K562 (cell line): ENCODE results near the gene G6PD. TPM values are rescaled to one million over a fixed set of nuclear protein-coding genes. Genes with fewer than 3 reads are reported as not detected.
"Not testable (repeated sequence)": the region's sequence is repeated elsewhere in the genome, so short reads cannot be mapped to it uniquely, and the experiment has no call there.

Source experiments
- ATAC-seq: fragments of 200-7000 bp; cut with Tn5 transposase; 3 replicates; pipeline ENCODE4 v1.9.1; 2020; ENCODE audit warnings: moderate library complexity
- BruUV-seq: library from RNA; stranded (reverse); fragments of 400-500 nt; replicated peaks from 2 replicates; lab custom pipeline; 2021; lab: Mats Ljungman, UMichigan
- CTCF ChIA-PET: fragments of 300-600 bp; formaldehyde crosslinking; extraction: SDS; loops from one replicate; lab custom pipeline; 2021; ENCODE audit warnings: low intra/inter-chr PET ratio; lab: Yijun Ruan, JAX
- POLR2A ChIA-PET: fragments of 300-600, 350-650 bp; sonication (Branson Sonifier 250); formaldehyde crosslinking; extraction: SDS; loops from one replicate; lab custom pipeline; 2021; ENCODE audit warnings: antibody characterized with exemption, inconsistent platforms; lab: Yijun Ruan, JAX
- DNase-seq, 4 experiments: peaks; one replicate each; pipeline versions ENCODE4 v3.0.0 to v3.0.0-alpha.2; 2011 to 2018; ENCODE audit warnings: low spot score in 3 of 4, mixed read lengths in 3 of 4; ENCODE audit errors: extremely low read depth in 1 of 4
- FAIRE-seq: peaks from 2 replicates; lab custom pipeline; 2011; peaks lifted over from hg19 to GRCh38; lab: Jason Lieb, UNC
- H2AFZ ChIP-seq: 2 replicates; pipeline ENCODE4 v1.6.0; 2011; ENCODE audit warnings: low read depth, low read length, control low read depth, inconsistent platforms
- H3K27ac ChIP-seq: fragments of 200-600 bp; 3 replicates; pipeline ENCODE4 v1.8.0; 2011; ENCODE audit warnings: low read depth, mild to moderate bottlenecking, control low read depth, inconsistent platforms, low read length, moderate library complexity, mixed read lengths; ENCODE audit errors: extremely low read depth
- H3K27me3 ChIP-seq, 2 experiments: fragments of 300-600 bp in 1 of 2; 2 replicates in 1 of 2; 3 replicates in 1 of 2; pipeline versions ENCODE4 v1.6.0 to v1.8.0; 2011; ENCODE audit warnings: inconsistent platforms in 2 of 2, low read length in 2 of 2, mild to moderate bottlenecking in 1 of 2, mixed read lengths in 1 of 2, moderate library complexity in 1 of 2; ENCODE audit not compliant: control insufficient read depth in 2 of 2, insufficient read depth in 2 of 2
- H3K36me3 ChIP-seq: fragments of 300-600 bp; 3 replicates; pipeline ENCODE4 v1.8.0; 2011; ENCODE audit warnings: mild to moderate bottlenecking, low read length, inconsistent platforms; ENCODE audit not compliant: control insufficient read depth, insufficient read depth
- H3K4me1 ChIP-seq, 2 experiments: fragments of 200-600 bp in 1 of 2; replicated peaks in 1 of 2; 2 replicates in 1 of 2; 3 replicates in 1 of 2; pipeline versions ENCODE4 v1.5.1 to v1.8.0; 2011; ENCODE audit warnings: inconsistent platforms in 2 of 2, low read length in 2 of 2, mild to moderate bottlenecking in 1 of 2, mixed read lengths in 1 of 2, moderate library complexity in 1 of 2; ENCODE audit not compliant: control insufficient read depth in 2 of 2, insufficient read depth in 2 of 2
- H3K4me2 ChIP-seq: 2 replicates; pipeline ENCODE4 v1.6.1; 2011; ENCODE audit warnings: low read length, control low read depth, inconsistent platforms, mixed read lengths; ENCODE audit not compliant: insufficient read depth
- H3K4me3 ChIP-seq: fragments of 200-600 bp; sonication (generic), shearing (Covaris generic); 2 replicates; pipeline ENCODE4 v1.5.1; 2016; ENCODE audit warnings: control low read depth, inconsistent platforms
- H3K79me2 ChIP-seq: fragments of 200-600 bp; 3 replicates; pipeline ENCODE4 v1.8.0; 2011; ENCODE audit warnings: low read length, inconsistent platforms; ENCODE audit not compliant: control insufficient read depth, insufficient read depth
- H3K9ac ChIP-seq, 2 experiments: 2 replicates each; pipeline versions ENCODE4 v1.6.0 to v1.6.1; 2011; ENCODE audit warnings: low read depth in 2 of 2, low read length in 2 of 2, control low read depth in 1 of 2, inconsistent platforms in 1 of 2, mild to moderate bottlenecking in 1 of 2, mixed read lengths in 1 of 2; ENCODE audit not compliant: insufficient read depth in 1 of 2
- H3K9me1 ChIP-seq: one replicate; pipeline ENCODE4 v1.6.0; 2011; ENCODE audit warnings: inconsistent platforms, mild to moderate bottlenecking, low read length, moderate library complexity; ENCODE audit not compliant: control insufficient read depth, insufficient read depth
- H3K9me3 ChIP-seq: replicated peaks from 2 replicates; pipeline ENCODE4 v1.5.1; 2011; ENCODE audit warnings: low read depth, low read length, inconsistent platforms; ENCODE audit not compliant: control insufficient read depth, insufficient read depth
- H4K20me1 ChIP-seq: replicated peaks from 2 replicates; pipeline ENCODE4 v1.6.1; 2011; ENCODE audit warnings: low read length, inconsistent platforms, mixed read lengths; ENCODE audit not compliant: control insufficient read depth, insufficient read depth
- BMI1 ChIP-seq: fragments of 150-350 bp; IDR thresholded peaks from 2 replicates; pipeline ENCODE4 v1.6.1; 2014; ENCODE audit warnings: low read length
- CREB1 ChIP-seq, 2 experiments: sonication (generic) in 1 of 2; formaldehyde crosslinking in 1 of 2; IDR thresholded peaks; 2 replicates each; pipeline versions ENCODE4 v1.6.1 to v1.8.0; 2012 to 2022; ENCODE audit warnings: inconsistent platforms in 1 of 2, mild to moderate bottlenecking in 1 of 2, missing genetic modification reagents in 1 of 2, moderate library complexity in 1 of 2
- DMBX1 ChIP-seq: fragments of 250-450 bp; sonication (Bioruptor Pico); IDR thresholded peaks from 2 replicates; pipeline ENCODE4 v1.8.0; 2022; ENCODE audit warnings: inconsistent platforms, mild to moderate bottlenecking, moderate library complexity, borderline replicate concordance
- FOXM1 ChIP-seq, 2 experiments: fragments of 450-650 bp in 1 of 2; sonication (generic) in 1 of 2; formaldehyde crosslinking in 1 of 2; IDR thresholded peaks; 2 replicates each; pipeline versions ENCODE4 v1.6.1 to v1.9.0; 2017 to 2022; ENCODE audit warnings: low read depth in 2 of 2, mild to moderate bottlenecking in 2 of 2, missing genetic modification reagents in 1 of 2, moderate library complexity in 1 of 2
- MAZ ChIP-seq, 2 experiments: fragments of 450-650 bp in 1 of 2; sonication (generic) in 1 of 2; formaldehyde crosslinking; IDR thresholded peaks in 1 of 2; conservative IDR thresholded peaks in 1 of 2; 2 replicates each; pipeline versions ENCODE4 v1.4.0 to v1.5.0; 2020; ENCODE audit warnings: mild to moderate bottlenecking in 1 of 2, missing genetic modification reagents in 1 of 2
- POLR2B ChIP-seq: fragments of 450-650 bp; IDR thresholded peaks from 2 replicates; pipeline ENCODE4 v1.6.1; 2018; ENCODE audit warnings: low read depth; ENCODE audit not compliant: partially characterized antibody
- PYGO2 ChIP-seq: fragments of 450-650 bp; IDR thresholded peaks from 2 replicates; pipeline ENCODE4 v1.6.1; 2016; ENCODE audit warnings: mild to moderate bottlenecking, missing genetic modification characterization, moderate library complexity, missing compliant biosample characterization
- RAD51 ChIP-seq: fragments of 450-650 bp; IDR thresholded peaks from 2 replicates; pipeline ENCODE4 v1.7.1; 2016; ENCODE audit warnings: low read depth, mild to moderate bottlenecking, borderline replicate concordance
- SUPT5H ChIP-seq: fragments of 450-650 bp; IDR thresholded peaks from 2 replicates; pipeline ENCODE4 v1.6.1; 2016
- ZBTB7A ChIP-seq: IDR thresholded peaks from 2 replicates; pipeline ENCODE4 v1.6.1; 2011; ENCODE audit warnings: low read depth, mild to moderate bottlenecking, low read length, moderate library complexity, borderline replicate concordance; ENCODE audit not compliant: control insufficient read depth
- ZNF445 ChIP-seq: fragments of 250-450 bp; sonication (Bioruptor Pico); IDR thresholded peaks from 2 replicates; pipeline ENCODE4 v1.4.0; 2020; ENCODE audit warnings: low read depth, mild to moderate bottlenecking, moderate library complexity
- WGBS: fragments of 100-300 bp; shearing (Covaris generic); methylation state at CpG from one replicate; pipeline ENCODE4 v1.1.6; 2016; ENCODE audit warnings: low coverage, mixed read lengths; ENCODE audit not compliant: insufficient coverage; ENCODE audit errors: missing lambda C conversion rate; 5-methylcytosine and 5-hydroxymethylcytosine counted together
- in situ Hi-C: fragments of 300-500 bp; cut with MboI; formaldehyde crosslinking; loops from 4 replicates; pipeline ENCODE4 v1.15.0; 2018; ENCODE audit warnings: inconsistent platforms, mixed read lengths
- intact Hi-C: fragments of 100-400 bp; cut with micrococcal nuclease; formaldehyde crosslinking; loops from 2 replicates; pipeline ENCODE4 v1.14.2; 2022
- polyA plus RNA-seq, 8 experiments: library from polyadenylated mRNA; depleted of rRNA in 4 of 8; stranded (reverse) in 5 of 8; unstranded in 3 of 8; fragments of >200 nt; fragmentation: Nextera tagmentation in 2 of 8; fragmentation: Illumina TruSeq in 1 of 8; extraction: Ambion mirVana in 2 of 8; extraction: Trizol in 1 of 8; gene quantifications; 2 replicates each; pipeline versions ENCODE4 v1.2.1 to v1.2.3, GENCODE V29; 2011 to 2014; ENCODE audit warnings: inconsistent platforms in 1 of 8, missing spikeins in 1 of 8
- total RNA-seq, 7 experiments: library from RNA; depleted of rRNA in 6 of 7; stranded (reverse); fragments of >200 nt in 6 of 7; fragmentation: Illumina TruSeq in 2 of 7; extraction: Trizol in 2 of 7; gene quantifications; 2 replicates each; pipeline versions ENCODE4 v1.2.1 to v1.2.3, GENCODE V29; 2011 to 2021; ENCODE audit warnings: low replicate concordance in 1 of 7
- TF ChIP-seq, protein P1 (sequence below): fragments of 450-650 bp; formaldehyde crosslinking; IDR thresholded peaks from 2 replicates; pipeline ENCODE4 v1.4.0; 2020; ENCODE audit warnings: mild to moderate bottlenecking

Gene G6PD
- total and polyA plus RNA-seq, 9 of the 15 experiments (the other 6 are each of a cell fraction or from before 2014, with no cell fraction given), result 2.9 to 222 (median 66.4) TPM

DNA sequence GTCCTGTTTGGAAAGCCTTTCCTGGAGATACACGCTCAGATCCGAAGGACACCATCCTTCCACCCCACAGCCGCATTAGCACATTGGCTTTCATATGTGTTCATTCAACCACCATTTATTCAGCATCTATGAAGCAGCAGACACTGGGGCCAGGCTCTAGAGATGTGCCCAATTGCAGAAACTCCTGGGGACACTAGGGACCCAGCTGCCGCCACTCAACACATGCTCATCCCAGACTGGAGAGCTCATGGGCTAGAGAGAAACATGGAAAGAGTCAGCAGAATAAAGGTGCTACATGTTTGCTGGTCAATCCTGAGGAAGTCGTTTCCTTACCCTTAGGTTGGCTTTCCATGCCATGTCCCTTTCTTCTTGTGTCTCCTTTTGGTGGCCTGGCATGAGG, 45.9 kb upstream of the G6PD start:
- no peaks in the 10 kb centered on the region; the same call in 1 of the 2 replicates for H3K9me3 ChIP-seq
- FAIRE-seq, result no peak
- 7% methylated on average over 4 of the region's 5 CpGs for WGBS
- no peaks in the 10 kb centered on the region for H3K79me2 ChIP-seq
- no peak overlapping the region for H3K9ac ChIP-seq
- TF ChIP-seq POLR2B, result no peak
- TF ChIP-seq, protein P1, sequence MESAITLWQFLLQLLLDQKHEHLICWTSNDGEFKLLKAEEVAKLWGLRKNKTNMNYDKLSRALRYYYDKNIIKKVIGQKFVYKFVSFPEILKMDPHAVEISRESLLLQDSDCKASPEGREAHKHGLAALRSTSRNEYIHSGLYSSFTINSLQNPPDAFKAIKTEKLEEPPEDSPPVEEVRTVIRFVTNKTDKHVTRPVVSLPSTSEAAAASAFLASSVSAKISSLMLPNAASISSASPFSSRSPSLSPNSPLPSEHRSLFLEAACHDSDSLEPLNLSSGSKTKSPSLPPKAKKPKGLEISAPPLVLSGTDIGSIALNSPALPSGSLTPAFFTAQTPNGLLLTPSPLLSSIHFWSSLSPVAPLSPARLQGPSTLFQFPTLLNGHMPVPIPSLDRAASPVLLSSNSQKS (CRISPR knock-in tag), result no peak
- TF ChIP-seq ZNF445, result no peak
- TF ChIP-seq DMBX1 (CRISPR knock-in tag), result no peak
- TF ChIP-seq SUPT5H, result no peak
- no peak for TF ChIP-seq ZBTB7A
- no peak for TF ChIP-seq PYGO2 (tag)
- no peak for TF ChIP-seq BMI1
- TF ChIP-seq CREB1 (IDR thresholded peaks at IDR 0.05), result no peak
- no peak for TF ChIP-seq CREB1 (CRISPR knock-in tag; IDR thresholded peaks at IDR 0.05)
- TF ChIP-seq MAZ (CRISPR knock-in tag; conservative IDR thresholded peaks at IDR 0.05 in 1 of 2, IDR thresholded peaks at IDR 0.05 in 1 of 2), result no peak
- TF ChIP-seq FOXM1 (IDR thresholded peaks at IDR 0.05; ENCODE audit: low read depth), result no peak
- no peak for TF ChIP-seq FOXM1 (CRISPR knock-in tag; IDR thresholded peaks at IDR 0.05; ENCODE audit: low read depth)
- TF ChIP-seq RAD51, result no peak
- H3K4me2 ChIP-seq, result no peak overlapping the region
- no peaks in the 10 kb centered on the region for H4K20me1 ChIP-seq
- DNase-seq, result no peak
- in situ Hi-C loops (loop anchor here (25.0 kb wide), 1 partner anchor 145 kb away; no protein-coding TSS in a partner anchor), intact Hi-C loops (no loop called here)
- POLR2A ChIA-PET, result no interaction called here
- no peaks in the 10 kb centered on the region for H3K36me3 ChIP-seq
- CTCF ChIA-PET, result no interaction called here
- no peak overlapping the region for H2AFZ ChIP-seq
- H3K4me3 ChIP-seq, result no peak overlapping the region
- no peaks in the 10 kb centered on the region for H3K4me1 ChIP-seq
- no TSS peak for BruUV-seq
- H3K9me1 ChIP-seq, result no peaks in the 10 kb centered on the region
- ATAC-seq, result no peak
- H3K27me3 ChIP-seq, result peaks cover 0 to 15% of the 10 kb centered on the region in 2 experiments; a peak in 2 of 5 replicates
- H3K27ac ChIP-seq, result no peak overlapping the region

DNA sequence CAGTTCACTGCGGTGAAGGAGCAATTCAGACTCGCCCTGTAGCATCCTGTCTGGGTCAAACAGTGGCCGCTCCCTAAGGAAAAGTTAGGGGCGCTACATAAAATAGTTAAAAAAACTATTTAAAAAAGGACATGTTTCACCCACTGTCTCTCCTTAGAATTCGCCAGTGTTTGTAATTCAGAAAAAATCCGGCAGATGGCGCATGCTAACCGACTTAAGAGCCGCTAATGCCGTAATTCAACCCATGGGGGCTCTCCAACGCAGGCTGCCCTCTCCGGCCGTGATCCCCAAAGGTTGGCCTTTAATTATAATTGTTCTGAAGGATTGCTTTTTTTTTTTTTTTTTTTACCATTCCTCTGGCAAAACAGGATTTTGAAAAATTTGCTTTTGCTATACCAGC, 43.8 kb upstream of the G6PD start:
- H4K20me1 ChIP-seq, H3K4me2 ChIP-seq, BruUV-seq, H3K9me3 ChIP-seq, POLR2A ChIA-PET, H2AFZ ChIP-seq, H3K4me3 ChIP-seq, H3K4me1 ChIP-seq, CTCF ChIA-PET, H3K79me2 ChIP-seq, H3K36me3 ChIP-seq, H3K27ac ChIP-seq, DNase-seq, intact Hi-C loops, H3K9ac ChIP-seq, H3K9me1 ChIP-seq: not testable (repeated sequence)
- in situ Hi-C loops, result loop anchor here (25.0 kb wide), 1 partner anchor 147 kb away; no protein-coding TSS in a partner anchor
- WGBS, result no CpG with 5 or more reads among the region's 13 CpGs
- H3K27me3 ChIP-seq, result peaks cover 0 to 15% of the 10 kb centered on the region in 2 experiments; a peak in 2 of 5 replicates
- FAIRE-seq (peak; percentile 91), ATAC-seq (peak; percentile 74)
